Activated naive CD8-positive, alpha-beta T cell treated with anti-CD3 and anti-CD28 coated beads for 36 hours (primary cell): ENCODE data around the gene MPIG6B. TPM values are rescaled to one million over a fixed set of nuclear protein-coding genes. Genes with fewer than 3 reads are reported as not detected.
A peak's percentile ranks its signal among the peaks of the same experiment; 100 is the strongest.

Source experiments
- DNase-seq: peaks from one replicate; pipeline ENCODE4 v3.0.0; 2021
- H3K27ac Mint-ChIP-seq: one replicate; pipeline ENCODE4 v1.8.0; 2022; ENCODE audit warnings: mild to moderate bottlenecking, moderate library complexity, mixed read lengths
- H3K27me3 Mint-ChIP-seq: one replicate; pipeline ENCODE4 v1.8.0; 2022; ENCODE audit warnings: mild to moderate bottlenecking, mixed read lengths
- H3K36me3 Mint-ChIP-seq: one replicate; pipeline ENCODE4 v1.8.0; 2021; ENCODE audit warnings: mild to moderate bottlenecking, mixed read lengths
- H3K4me1 Mint-ChIP-seq: one replicate; pipeline ENCODE4 v1.8.0; 2021; ENCODE audit warnings: mixed read lengths
- H3K4me3 Mint-ChIP-seq: one replicate; pipeline ENCODE4 v1.8.0; 2022; ENCODE audit warnings: mild to moderate bottlenecking, moderate library complexity, mixed read lengths
- H3K9me3 Mint-ChIP-seq: one replicate; pipeline ENCODE4 v1.8.0; 2022; ENCODE audit warnings: mixed read lengths
- total RNA-seq, 2 experiments: library from RNA; stranded (reverse); gene quantifications; one replicate each; pipeline ENCODE4 v1.2.3, GENCODE V29; 2021

Gene MPIG6B
- total RNA-seq, 2 experiments from 2014 or later: 0.16 to 0.56 TPM

DNA sequence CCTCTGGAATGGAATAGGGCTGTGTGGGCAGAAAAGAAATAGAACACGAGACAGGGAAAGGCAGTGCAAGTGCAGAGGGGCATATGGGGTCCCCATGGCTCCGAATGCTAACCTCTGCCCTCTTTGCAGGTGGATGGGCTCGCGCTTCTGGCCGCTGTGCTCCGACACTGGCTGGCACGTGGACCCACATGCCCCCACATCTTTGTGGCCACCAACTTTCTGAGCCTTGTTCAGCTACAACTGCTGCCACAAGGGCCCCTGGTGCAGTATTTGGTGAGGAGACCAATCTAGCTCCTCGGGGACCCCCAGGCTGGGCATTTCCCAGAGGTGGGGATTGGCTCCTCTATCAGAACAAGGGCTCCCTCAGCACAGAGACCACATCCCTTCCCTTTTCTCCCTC is 38.2 kb downstream of the MPIG6B start:
- H3K9me3 Mint-ChIP-seq: no peaks in the 10 kb centered on the region
- no peak overlapping the region for H3K27ac Mint-ChIP-seq
- no peaks in the 10 kb centered on the region for H3K4me1 Mint-ChIP-seq
- no peaks in the 10 kb centered on the region for H3K27me3 Mint-ChIP-seq
- no peak for DNase-seq
- no peak overlapping the region for H3K4me3 Mint-ChIP-seq
- peaks cover 47% of the 10 kb centered on the region for H3K36me3 Mint-ChIP-seq

DNA sequence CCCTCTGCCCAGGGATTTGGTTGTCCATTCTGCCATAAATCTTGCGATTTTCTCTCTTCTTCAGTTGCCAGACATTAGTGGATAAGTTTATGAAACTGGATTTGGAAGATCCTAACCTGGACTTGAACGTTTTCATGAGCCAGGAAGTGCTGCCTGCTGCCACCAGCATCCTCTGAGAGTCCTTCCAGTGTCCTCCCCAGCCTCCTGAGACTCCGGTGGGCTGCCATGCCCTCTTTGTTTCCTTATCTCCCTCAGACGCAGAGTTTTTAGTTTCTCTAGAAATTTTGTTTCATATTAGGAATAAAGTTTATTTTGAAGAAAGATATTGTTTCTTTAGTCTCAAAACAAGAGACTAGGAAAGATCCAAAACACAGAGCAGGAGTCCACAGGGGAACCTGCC is 39.2 kb downstream of the MPIG6B start, which contains the start of gene SAPCD1:
SAPCD1 (plus strand) TSS at position 301 of the 400 bp plus-strand sequence. CDS start 399 bp downstream, outside the sequence.
- H3K4me3 Mint-ChIP-seq: no peak within 1 kb of the TSS
- DNase-seq: no peak
- H3K36me3 Mint-ChIP-seq: peaks cover 47% of the 10 kb centered on the region
- no peak within 1 kb of the TSS for H3K27ac Mint-ChIP-seq
- no peaks in the 10 kb centered on the region for H3K9me3 Mint-ChIP-seq
- H3K4me1 Mint-ChIP-seq: no peaks in the 10 kb centered on the region
- H3K27me3 Mint-ChIP-seq: no peaks in the 10 kb centered on the region

DNA sequence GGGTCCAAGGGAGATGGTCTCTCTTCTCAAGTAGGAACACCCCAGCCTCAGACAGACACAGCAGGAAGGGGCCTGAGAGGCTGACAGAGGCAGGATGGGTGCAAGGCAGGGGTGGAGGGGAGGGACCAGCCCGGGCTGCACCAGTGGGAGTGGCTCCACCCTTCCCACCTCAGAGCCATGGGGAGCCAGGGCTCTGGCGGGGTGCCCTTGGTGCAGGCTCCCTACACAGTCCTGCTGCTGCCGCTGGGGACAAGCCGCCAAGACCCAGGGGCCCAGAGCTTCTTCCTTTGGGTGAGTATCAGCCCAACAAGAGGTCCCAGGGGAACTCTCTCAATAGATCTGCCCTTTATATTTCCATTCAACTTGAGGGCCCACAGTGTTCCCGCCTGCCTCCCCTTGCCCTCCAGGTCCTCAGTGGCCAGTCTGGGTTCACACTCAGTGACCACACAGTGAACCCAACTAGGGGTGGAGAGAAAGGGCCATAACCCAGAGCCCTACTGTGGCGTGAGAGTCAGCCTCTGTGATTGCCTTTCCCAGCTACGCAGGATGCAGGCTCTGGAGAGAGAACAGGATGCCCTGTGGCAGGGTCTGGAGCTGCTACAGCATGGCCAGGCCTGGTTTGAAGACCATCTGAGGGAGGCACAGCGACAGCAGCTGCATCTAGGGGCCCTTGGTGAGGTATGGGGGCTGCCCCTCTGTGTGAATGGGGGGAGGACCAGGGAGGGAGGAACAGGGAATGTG is 39.9 kb downstream of the MPIG6B start:
- no peaks in the 10 kb centered on the region for H3K27me3 Mint-ChIP-seq
- DNase-seq: no peak
- no peak overlapping the region for H3K27ac Mint-ChIP-seq
- H3K4me3 Mint-ChIP-seq: no peak overlapping the region
- H3K4me1 Mint-ChIP-seq: no peaks in the 10 kb centered on the region
- H3K9me3 Mint-ChIP-seq: no peaks in the 10 kb centered on the region
- peaks cover 46% of the 10 kb centered on the region for H3K36me3 Mint-ChIP-seq

DNA sequence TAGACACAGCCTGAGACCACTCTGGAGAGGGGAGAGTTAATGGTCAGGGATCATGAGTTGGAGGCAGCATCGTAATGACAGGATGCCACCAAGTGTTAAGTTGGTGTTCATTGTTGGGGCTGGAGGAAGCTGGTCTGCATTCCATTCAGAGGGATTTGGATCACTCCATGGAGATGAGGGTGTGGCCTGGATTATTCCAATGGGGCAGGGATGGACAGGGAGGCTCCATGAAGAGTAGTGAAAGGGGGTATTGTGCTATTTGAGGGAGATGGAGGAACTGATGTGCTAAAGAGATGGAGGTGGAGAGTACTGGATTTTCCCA is 40.4 kb downstream of the MPIG6B start:
- no peaks in the 10 kb centered on the region for H3K9me3 Mint-ChIP-seq
- DNase-seq: no peak
- no peaks in the 10 kb centered on the region for H3K27me3 Mint-ChIP-seq
- no peak overlapping the region for H3K4me3 Mint-ChIP-seq
- H3K27ac Mint-ChIP-seq: no peak overlapping the region
- H3K36me3 Mint-ChIP-seq: peaks cover 44% of the 10 kb centered on the region
- no peaks in the 10 kb centered on the region for H3K4me1 Mint-ChIP-seq

DNA sequence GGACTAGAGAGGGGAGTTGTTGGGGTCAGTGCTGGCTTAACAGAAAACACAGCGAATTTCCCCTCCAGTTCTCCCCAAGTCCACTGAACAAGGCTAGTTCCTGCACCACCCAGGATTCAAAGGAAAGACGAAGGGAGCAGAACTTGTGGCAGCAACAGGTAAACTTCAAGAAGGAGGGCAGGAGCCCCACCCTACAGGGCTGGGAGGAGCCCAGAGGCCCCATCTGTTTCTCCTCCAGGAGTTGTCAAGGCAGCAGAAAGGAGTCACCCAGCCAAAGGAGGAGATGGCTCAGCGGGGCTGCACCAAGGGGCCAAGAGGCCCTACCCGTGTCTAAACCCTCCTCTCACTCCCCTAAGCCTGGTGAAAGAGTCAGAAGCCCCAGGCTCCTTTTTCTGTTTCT is 41.0 kb downstream of the MPIG6B start:
- Mint-ChIP-seq H3K36me3 (peaks cover 38% of the 10 kb centered on the region), H3K9me3 (no peaks in the 10 kb centered on the region), H3K4me1 (no peaks in the 10 kb centered on the region), H3K27me3 (no peaks in the 10 kb centered on the region), H3K27ac (no peak overlapping the region), H3K4me3 (no peak overlapping the region)
- no peak for DNase-seq

DNA sequence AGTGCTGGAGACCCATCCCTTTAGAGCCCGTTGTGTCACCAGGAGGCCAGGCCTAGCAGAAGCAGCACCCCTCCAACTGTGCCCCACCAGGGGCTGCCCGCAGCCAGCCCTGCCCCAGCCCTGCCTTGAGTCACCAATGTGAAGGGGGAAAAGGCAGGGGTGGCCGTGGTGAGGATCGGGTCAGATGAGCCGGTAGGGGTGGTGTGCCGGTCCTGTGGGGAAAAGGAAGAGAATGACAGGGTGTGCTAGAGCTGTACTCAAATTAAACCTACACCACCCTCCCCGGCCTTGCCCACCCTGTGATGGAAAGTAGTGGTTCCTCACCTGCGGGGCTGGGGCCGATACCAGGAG is 42.4 kb downstream of the MPIG6B start:
- DNase-seq: no peak
- Mint-ChIP-seq H3K27ac (no peak overlapping the region), H3K36me3 (peaks cover 34% of the 10 kb centered on the region), H3K9me3 (no peaks in the 10 kb centered on the region), H3K27me3 (no peaks in the 10 kb centered on the region), H3K4me3 (no peak overlapping the region), H3K4me1 (peaks cover 5% of the 10 kb centered on the region)

DNA sequence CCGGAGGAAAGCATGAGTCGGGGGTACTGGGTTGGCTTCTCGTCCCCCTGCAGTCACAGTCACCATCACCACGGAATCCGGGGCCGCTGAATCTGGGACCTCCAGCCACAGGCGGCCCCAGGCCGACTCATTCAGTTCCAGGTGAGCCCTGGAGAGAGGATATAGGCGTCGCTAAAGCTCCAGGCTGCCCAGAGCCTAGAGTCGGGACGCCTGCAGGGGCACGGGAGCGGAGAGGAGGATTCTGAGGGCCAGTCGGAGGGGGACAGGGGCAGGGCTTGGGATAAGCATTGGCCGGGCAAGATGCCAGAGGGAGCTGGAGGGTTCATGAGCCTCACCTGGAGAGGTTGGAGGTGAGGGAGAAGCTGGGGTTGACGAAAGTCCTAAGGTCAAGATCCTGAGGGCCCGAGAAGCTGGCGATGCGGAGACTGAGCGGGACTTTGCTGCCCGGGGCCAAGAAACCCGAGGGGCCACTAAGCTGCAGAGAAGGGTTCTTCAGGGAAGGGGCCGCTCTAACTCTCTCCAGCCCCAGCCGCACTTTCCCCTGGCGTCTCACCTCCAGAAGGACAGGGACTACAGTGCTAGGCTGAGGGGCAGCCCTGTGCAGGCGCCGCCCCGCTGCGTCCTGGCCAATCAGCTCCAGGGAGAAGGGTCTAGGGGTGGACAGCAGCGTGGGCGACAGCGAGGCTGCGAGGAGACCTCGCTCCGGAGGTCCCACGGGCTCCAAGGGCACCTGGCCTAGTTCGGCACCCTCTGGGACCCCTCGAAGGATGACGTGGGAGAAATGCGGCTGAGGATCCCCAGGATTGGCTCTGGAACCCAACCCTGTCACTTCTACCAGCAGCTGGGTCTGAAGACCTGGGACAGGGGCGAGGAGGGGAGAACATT is 43.0 kb downstream of the MPIG6B start:
- Mint-ChIP-seq H3K4me1 (peaks cover 7% of the 10 kb centered on the region), H3K9me3 (no peaks in the 10 kb centered on the region), H3K4me3 (no peak overlapping the region), H3K27me3 (no peaks in the 10 kb centered on the region), H3K36me3 (peaks cover 29% of the 10 kb centered on the region), H3K27ac (no peak overlapping the region)
- DNase-seq: no peak

DNA sequence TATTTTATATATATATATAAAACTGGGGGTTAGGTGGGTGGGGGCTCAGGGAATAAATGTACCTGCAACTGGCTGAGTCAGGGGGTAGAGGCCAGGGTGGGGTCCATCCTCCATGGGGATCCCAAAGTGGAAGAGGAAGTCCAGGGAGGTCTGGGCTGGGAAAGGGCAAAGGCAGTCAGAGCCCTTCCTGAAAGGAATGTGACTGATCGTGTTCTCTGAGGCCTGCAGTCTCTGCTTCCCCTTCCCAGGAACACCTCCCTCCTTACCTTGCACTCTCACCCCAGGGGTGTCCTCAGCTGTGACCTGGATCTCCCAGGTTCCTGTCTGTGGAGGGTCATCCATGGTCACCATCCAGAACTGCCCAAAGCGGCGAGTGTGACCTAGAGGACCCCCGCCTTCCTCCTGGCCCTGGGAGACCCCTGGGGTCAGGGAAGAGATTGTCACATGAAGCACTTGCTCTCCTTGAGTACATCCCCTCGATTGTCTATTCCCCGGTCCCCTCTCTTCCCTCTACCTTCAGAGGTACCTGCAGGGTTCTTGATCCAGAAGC is 44.0 kb downstream of the MPIG6B start:
- H3K4me3 Mint-ChIP-seq: no peak overlapping the region
- no peak for DNase-seq
- peaks cover 2% of the 10 kb centered on the region for H3K9me3 Mint-ChIP-seq
- H3K27me3 Mint-ChIP-seq: no peaks in the 10 kb centered on the region
- H3K4me1 Mint-ChIP-seq: peaks cover 14% of the 10 kb centered on the region
- peaks cover 28% of the 10 kb centered on the region for H3K36me3 Mint-ChIP-seq
- H3K27ac Mint-ChIP-seq: no peak overlapping the region

DNA sequence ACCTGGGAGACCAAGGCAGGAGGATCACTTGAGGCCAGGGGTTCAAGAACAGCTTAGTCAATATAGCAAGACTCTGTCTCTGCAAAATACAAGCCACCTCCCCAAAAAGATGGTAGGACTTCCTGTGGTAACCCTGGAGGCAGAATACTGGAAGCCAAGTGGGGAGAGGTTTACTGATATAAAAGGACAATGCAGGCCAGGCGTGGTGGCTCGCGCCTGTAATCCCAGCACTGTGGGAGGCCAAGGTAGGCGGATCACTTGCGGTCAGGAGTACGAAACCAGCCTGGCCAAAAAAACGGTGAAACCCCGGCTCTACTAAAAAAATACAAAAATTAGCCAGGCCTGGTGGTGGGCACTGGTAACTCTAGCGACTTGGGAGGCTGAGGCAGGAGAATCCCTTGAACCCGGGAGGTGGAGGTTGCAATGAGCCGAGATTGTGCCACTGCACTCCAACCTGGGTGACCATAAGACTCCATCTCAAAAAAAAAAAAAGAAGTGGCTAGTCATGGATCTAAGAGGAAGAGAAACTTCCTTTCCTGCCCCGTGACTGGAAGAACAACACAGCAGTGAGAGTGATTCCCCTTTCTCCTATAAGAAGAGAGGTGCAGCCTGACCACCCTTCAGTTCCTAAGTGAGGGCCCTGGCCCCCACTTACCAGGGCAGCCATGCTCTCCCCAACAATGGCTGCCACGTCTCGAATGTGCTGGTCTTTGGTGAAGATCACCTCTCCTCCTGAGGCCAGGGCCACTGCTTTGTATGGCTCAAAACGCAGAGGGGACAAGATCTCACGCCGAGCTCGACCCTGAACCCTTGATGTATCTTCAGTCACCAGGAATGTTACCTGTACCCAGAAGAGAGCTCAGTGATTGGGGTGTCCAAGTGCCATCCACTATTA is 45.4 kb downstream of the MPIG6B start:
- Mint-ChIP-seq H3K4me1 (peaks cover 18% of the 10 kb centered on the region), H3K27ac (no peak overlapping the region)

DNA sequence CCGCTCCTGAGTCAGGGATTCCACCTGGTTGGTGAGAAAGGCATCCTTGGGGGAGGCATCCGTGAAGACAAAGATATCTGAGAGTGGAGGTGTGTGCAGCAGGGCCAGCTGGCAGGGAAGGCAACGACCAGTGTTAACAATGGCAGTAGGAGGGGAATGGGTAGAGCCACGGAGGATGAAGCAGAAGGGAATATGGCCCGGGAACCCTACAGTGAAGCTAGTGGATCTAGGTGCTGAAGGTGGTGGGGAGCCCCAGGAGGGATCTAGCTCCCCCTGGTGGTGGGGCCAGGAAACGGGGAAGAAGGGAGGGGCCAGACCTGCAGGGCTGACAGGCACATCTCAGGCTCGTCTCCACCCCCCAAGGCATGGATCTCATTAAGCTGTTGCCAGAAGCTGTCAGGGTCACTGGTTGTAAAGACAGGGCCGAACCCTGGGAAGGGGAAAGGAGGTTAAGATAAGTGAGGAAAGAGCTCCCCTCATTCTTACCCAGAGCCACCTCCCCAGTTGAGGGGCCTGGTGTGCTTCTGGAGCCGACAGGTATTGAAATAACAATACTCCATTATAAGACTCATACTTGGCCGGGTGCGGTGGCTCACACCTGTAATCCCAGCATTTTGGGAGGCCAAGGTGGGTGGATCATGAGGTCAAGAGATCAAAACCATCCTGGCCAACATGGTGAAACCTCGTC is 46.7 kb downstream of the MPIG6B start:
- H3K4me3 Mint-ChIP-seq: no peak overlapping the region
- peak; percentile 81 for DNase-seq
- peaks cover 18% of the 10 kb centered on the region for H3K4me1 Mint-ChIP-seq
- H3K27me3 Mint-ChIP-seq: no peaks in the 10 kb centered on the region
- H3K9me3 Mint-ChIP-seq: peaks cover 2% of the 10 kb centered on the region
- H3K36me3 Mint-ChIP-seq: peaks cover 18% of the 10 kb centered on the region
- no peak overlapping the region for H3K27ac Mint-ChIP-seq

More for the DNA sequence above, 45.4 kb downstream of the MPIG6B start:
- Mint-ChIP-seq H3K9me3 (peaks cover 2% of the 10 kb centered on the region), H3K36me3 (peaks cover 23% of the 10 kb centered on the region), H3K4me3 (no peak overlapping the region), H3K27me3 (no peaks in the 10 kb centered on the region)
- no peak for DNase-seq

DNA sequence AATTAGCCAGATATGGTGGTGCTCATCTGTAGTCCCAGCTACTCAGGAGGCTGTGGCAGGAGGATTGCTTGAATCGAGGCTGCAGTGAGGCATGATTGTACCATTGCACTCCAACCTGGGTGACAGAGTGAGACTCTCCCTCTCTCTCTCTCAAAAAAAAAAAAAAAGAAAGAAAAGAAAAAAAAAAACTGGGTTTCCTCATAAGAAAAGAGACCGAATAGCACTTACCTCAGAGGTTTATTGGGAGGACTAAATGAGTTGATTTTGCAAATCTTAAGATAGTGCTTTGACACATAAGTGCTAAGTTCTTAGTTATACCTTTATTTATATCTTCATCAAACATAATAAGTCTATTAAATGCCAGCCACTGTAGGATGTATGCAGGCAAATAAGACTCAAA is 47.7 kb downstream of the MPIG6B start:
- H3K36me3 Mint-ChIP-seq: peaks cover 14% of the 10 kb centered on the region
- H3K4me3 Mint-ChIP-seq: no peak overlapping the region
- H3K27ac Mint-ChIP-seq: no peak overlapping the region
- peaks cover 2% of the 10 kb centered on the region for H3K9me3 Mint-ChIP-seq
- H3K27me3 Mint-ChIP-seq: peaks cover 3% of the 10 kb centered on the region
- no peak for DNase-seq
- H3K4me1 Mint-ChIP-seq: peaks cover 25% of the 10 kb centered on the region

DNA sequence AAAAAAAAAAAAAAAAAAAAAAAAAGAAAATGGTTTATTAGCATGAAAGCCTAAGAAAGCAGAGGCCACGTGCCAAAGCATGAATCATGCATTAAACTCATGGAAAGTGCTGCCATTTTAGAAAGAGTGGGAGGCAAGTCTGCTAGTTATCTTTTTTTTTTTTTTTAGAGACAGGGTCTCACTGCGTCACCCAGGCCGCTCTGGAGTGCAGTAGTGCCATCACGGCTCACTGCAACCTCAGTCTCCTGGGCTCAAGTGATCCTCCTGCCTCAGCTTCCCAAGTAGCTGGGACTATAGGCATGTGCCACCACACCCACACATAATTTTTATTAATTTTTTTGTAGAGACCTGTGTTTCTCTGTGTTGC is 48.8 kb downstream of the MPIG6B start:
- DNase-seq: peak; percentile 39
- peaks cover 6% of the 10 kb centered on the region for H3K27me3 Mint-ChIP-seq
- no peak overlapping the region for H3K4me3 Mint-ChIP-seq
- H3K9me3 Mint-ChIP-seq: peaks cover 2% of the 10 kb centered on the region
- H3K27ac Mint-ChIP-seq: peak overlapping the region; percentile 60
- peaks cover 14% of the 10 kb centered on the region for H3K36me3 Mint-ChIP-seq
- peaks cover 33% of the 10 kb centered on the region for H3K4me1 Mint-ChIP-seq

DNA sequence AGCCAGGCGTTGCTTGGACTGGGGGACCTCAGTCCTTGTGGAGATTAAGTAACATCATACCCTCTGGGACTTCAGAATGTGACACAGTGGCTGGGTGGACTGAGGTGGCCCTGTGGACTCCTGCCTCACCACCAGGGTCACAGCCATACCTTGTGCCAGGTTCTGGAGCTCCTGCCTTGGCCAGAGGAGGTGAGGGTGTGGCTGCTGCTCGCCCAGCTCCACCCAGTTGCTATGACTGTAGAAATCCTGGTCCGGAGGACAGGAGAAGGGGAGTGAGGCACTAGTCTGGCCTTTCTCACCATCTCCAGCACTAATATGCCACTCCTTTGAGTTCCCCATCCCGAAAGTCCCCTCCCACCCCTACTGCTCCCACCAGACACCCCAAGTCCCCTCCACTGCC is 52.0 kb downstream of the MPIG6B start:
- Mint-ChIP-seq H3K27ac (no peak overlapping the region), H3K27me3 (peaks cover 6% of the 10 kb centered on the region), H3K4me3 (no peak overlapping the region), H3K36me3 (peaks cover 25% of the 10 kb centered on the region), H3K9me3 (peaks cover 2% of the 10 kb centered on the region), H3K4me1 (peaks cover 37% of the 10 kb centered on the region)
- no peak for DNase-seq
